WTC11 (cell line): Measurements from ENCODE around the gene TNK1.

Experiments
- CREM ChIP-seq: sonication (generic); formaldehyde crosslinking; IDR thresholded peaks from 2 replicates; pipeline ENCODE4 v1.8.1; 2022; ENCODE audit warnings: mild to moderate bottlenecking, missing genetic modification reagents, moderate library complexity
- JUN ChIP-seq: sonication (generic); formaldehyde crosslinking; IDR thresholded peaks from 2 replicates; pipeline ENCODE4 v1.8.0; 2023; ENCODE audit warnings: mild to moderate bottlenecking, missing genetic modification reagents
- MYBL2 ChIP-seq: sonication (generic); formaldehyde crosslinking; IDR thresholded peaks from 2 replicates; pipeline ENCODE4 v1.8.1; 2023; ENCODE audit warnings: mild to moderate bottlenecking, moderate library complexity, missing genetic modification reagents
- SP1 ChIP-seq: sonication (generic); formaldehyde crosslinking; conservative IDR thresholded peaks from 2 replicates; pipeline ENCODE4 v1.8.1; 2022; ENCODE audit warnings: missing genetic modification reagents
- TF ChIP-seq, protein P1 (sequence below): fragments of 200-600 bp; IDR thresholded peaks from 2 replicates; pipeline ENCODE4 v1.8.0; 2022; ENCODE audit warnings: antibody characterized with exemption

- TF ChIP-seq, protein P1, sequence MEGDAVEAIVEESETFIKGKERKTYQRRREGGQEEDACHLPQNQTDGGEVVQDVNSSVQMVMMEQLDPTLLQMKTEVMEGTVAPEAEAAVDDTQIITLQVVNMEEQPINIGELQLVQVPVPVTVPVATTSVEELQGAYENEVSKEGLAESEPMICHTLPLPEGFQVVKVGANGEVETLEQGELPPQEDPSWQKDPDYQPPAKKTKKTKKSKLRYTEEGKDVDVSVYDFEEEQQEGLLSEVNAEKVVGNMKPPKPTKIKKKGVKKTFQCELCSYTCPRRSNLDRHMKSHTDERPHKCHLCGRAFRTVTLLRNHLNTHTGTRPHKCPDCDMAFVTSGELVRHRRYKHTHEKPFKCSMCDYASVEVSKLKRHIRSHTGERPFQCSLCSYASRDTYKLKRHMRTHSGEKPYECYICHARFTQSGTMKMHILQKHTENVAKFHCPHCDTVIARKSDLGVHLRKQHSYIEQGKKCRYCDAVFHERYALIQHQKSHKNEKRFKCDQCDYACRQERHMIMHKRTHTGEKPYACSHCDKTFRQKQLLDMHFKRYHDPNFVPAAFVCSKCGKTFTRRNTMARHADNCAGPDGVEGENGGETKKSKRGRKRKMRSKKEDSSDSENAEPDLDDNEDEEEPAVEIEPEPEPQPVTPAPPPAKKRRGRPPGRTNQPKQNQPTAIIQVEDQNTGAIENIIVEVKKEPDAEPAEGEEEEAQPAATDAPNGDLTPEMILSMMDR: no peak
- TF ChIP-seq CREM (CRISPR knock-in tag) (no peak), MYBL2 (CRISPR knock-in tag) (no peak), SP1 (CRISPR knock-in tag) (no peak), JUN (CRISPR knock-in tag) (no peak)
These were observed 36.3 kb downstream of the TNK1 start for GRCh38 chr17:7417056-7417655.
